Esophagus squamous epithelium (tissue), 5 donors: ENCODE data around the gene CMTM1. TPM values are rescaled to one million over a fixed set of nuclear protein-coding genes. Genes with fewer than 3 reads are reported as not detected.

ENCODE experiments used
- DNase-seq: peaks from one replicate; lab custom pipeline; 2025; lab: John Stamatoyannopoulos, UW
- H3K27ac ChIP-seq, 4 donors: fragments of 200-600 bp; sonication (generic); one replicate each; pipeline ENCODE4 v1.5.1; 2016 to 2019; ENCODE audit warnings: mild to moderate bottlenecking in 1 of 4
- H3K27me3 ChIP-seq, 4 donors: fragments of 200-600 bp; sonication (generic); 1 replicate in 3 of 4; 2 replicates in 1 of 4; pipeline versions ENCODE4 v1.5.1 to v1.6.0; 2017 to 2021; ENCODE audit warnings: antibody characterized with exemption in 1 of 4
- H3K36me3 ChIP-seq, 3 donors: fragments of 200-600 bp; sonication (generic); one replicate each; pipeline ENCODE4 v1.5.1; 2016 to 2019
- H3K4me1 ChIP-seq, 3 donors: fragments of 200-600 bp; sonication (generic); one replicate each; pipeline ENCODE4 v1.5.1; 2017 to 2019
- H3K4me3 ChIP-seq, 4 donors: fragments of 200-600 bp; sonication (generic); 1 replicate in 3 of 4; 2 replicates in 1 of 4; pipeline ENCODE4 v1.5.1; 2016 to 2019; ENCODE audit warnings: mild to moderate bottlenecking in 2 of 4, moderate library complexity in 1 of 4
- H3K9me3 ChIP-seq, 3 donors: fragments of 200-600 bp; sonication (generic); one replicate each; pipeline ENCODE4 v1.5.1; 2016 to 2019
- POLR2A ChIP-seq, 4 donors: fragments of 450-650 bp; IDR thresholded peaks; one replicate each; pipeline ENCODE4 v1.6.1; 2017; ENCODE audit warnings: antibody characterized with exemption in 4 of 4, mild to moderate bottlenecking in 4 of 4, moderate library complexity in 3 of 4
- WGBS, 2 donors: methylation state at CpG; one replicate each; pipeline ENCODE4 v1.1.5; 2018; 5-methylcytosine and 5-hydroxymethylcytosine counted together
- intact Hi-C: fragments of 100-400 bp; cut with DNase I; formaldehyde crosslinking; loops from one replicate; pipeline ENCODE4 v1.15.0; 2022
- total RNA-seq, 4 donors: library from RNA; depleted of rRNA; stranded (reverse); fragments of >200 nt; gene quantifications; one replicate each; pipeline ENCODE4 v1.1.0, GENCODE V29; 2016
- TF ChIP-seq, protein P1 (sequence below), 6 experiments: fragments of 450-650 bp in 4 of 6; fragments of 200-600 bp in 2 of 6; sonication (generic) in 2 of 6; IDR thresholded peaks; one replicate each; pipeline ENCODE4 v1.5.1; 2016 to 2019; ENCODE audit warnings: antibody characterized with exemption in 6 of 6, mild to moderate bottlenecking in 4 of 6, moderate library complexity in 4 of 6
- donor health status: DM: yes; HTN: yes; CAD: no.

Gene CMTM1
- total RNA-seq, 4 donors from 2014 or later, result 1.3 to 1.5 TPM; not detected in 2

GRCh38 chr16:66603537-66604375 lies 37.5 kb downstream of the CMTM1 start:
- no peak for DNase-seq
- 10 to 11% methylated on average over 28 to 32 of the region's 32 CpGs for WGBS, 2 donors
- Histone ChIP-seq H3K9me3 (no peaks in the 10 kb centered on the region), H3K4me3 (peak overlapping the region; percentile 51 to 87 (median 66)), H3K36me3 (peaks cover 0 to under 1% (median 0%) of the 10 kb centered on the region in 3 donors), H3K27me3 (peaks cover 0 to 10% (median 0%) of the 10 kb centered on the region in 4 donors), H3K27ac (peak overlapping the region; percentile 76 to 91 (median 84)), H3K4me1 (peaks cover 21 to 50% (median 29%) of the 10 kb centered on the region in 3 donors)
- no peak for TF ChIP-seq POLR2A (IDR thresholded peaks at IDR 0.05)
- TF ChIP-seq, protein P1, sequence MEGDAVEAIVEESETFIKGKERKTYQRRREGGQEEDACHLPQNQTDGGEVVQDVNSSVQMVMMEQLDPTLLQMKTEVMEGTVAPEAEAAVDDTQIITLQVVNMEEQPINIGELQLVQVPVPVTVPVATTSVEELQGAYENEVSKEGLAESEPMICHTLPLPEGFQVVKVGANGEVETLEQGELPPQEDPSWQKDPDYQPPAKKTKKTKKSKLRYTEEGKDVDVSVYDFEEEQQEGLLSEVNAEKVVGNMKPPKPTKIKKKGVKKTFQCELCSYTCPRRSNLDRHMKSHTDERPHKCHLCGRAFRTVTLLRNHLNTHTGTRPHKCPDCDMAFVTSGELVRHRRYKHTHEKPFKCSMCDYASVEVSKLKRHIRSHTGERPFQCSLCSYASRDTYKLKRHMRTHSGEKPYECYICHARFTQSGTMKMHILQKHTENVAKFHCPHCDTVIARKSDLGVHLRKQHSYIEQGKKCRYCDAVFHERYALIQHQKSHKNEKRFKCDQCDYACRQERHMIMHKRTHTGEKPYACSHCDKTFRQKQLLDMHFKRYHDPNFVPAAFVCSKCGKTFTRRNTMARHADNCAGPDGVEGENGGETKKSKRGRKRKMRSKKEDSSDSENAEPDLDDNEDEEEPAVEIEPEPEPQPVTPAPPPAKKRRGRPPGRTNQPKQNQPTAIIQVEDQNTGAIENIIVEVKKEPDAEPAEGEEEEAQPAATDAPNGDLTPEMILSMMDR (IDR thresholded peaks at IDR 0.05), result no peak
- intact Hi-C loops, result loop anchor here (10.0 kb wide), 2 partner anchors 129 to 261 kb away; no protein-coding TSS in a partner anchor

- Histone ChIP-seq H3K4me3 (peak within 1 kb of the TSS; percentile 51 to 87 (median 66)), H3K36me3 (peaks cover 0 to 9% (median 5%) of the 10 kb centered on the region in 3 donors), H3K27ac (peak within 1 kb of the TSS; percentile 76 to 91 (median 84)), H3K4me1 (peaks cover 21 to 56% (median 33%) of the 10 kb centered on the region in 3 donors), H3K27me3 (peaks cover 0 to 10% (median 0%) of the 10 kb centered on the region in 4 donors), H3K9me3 (no peaks in the 10 kb centered on the region)
- WGBS, 2 donors, result 0% methylated on average over 9 to 13 of the region's 96 CpGs
- no peak for TF ChIP-seq POLR2A (IDR thresholded peaks at IDR 0.05)
- TF ChIP-seq, protein P1 (IDR thresholded peaks at IDR 0.05), result peak; percentile 56 to 85 (median 74)
- intact Hi-C loops, result loop anchor here (10.0 kb wide), 2 partner anchors 130 to 260 kb away; no protein-coding TSS in a partner anchor
- DNase-seq, result no peak
Measured at GRCh38 chr16:66604376-66605176, 38.3 kb downstream of the CMTM1 start, which contains the start of gene CMTM3. CMTM3 (plus strand) TSS chr16:66604704; CDS start chr16:66604806, 102 bp downstream.

- TF ChIP-seq, protein P1 (IDR thresholded peaks at IDR 0.05), result peak in 1 of 6 experiments; percentile 16
- no peak for TF ChIP-seq POLR2A (IDR thresholded peaks at IDR 0.05)
- H3K27me3 ChIP-seq, result peaks cover 0 to 10% (median 0%) of the 10 kb centered on the region in 4 donors
- intact Hi-C loops, result loop anchor here (10.0 kb wide), 2 partner anchors 131 to 259 kb away; no protein-coding TSS in a partner anchor
- no peaks in the 10 kb centered on the region for H3K9me3 ChIP-seq
- H3K4me1 ChIP-seq, result peaks cover 21 to 56% (median 33%) of the 10 kb centered on the region in 3 donors
- H3K36me3 ChIP-seq, result peaks cover 7 to 17% (median 11%) of the 10 kb centered on the region in 3 donors
- WGBS, 2 donors, result 20% methylated on average over 1 of the region's 61 CpGs; no CpG with 5 or more reads in 1 of the 2 donors
- peak overlapping the region; percentile 51 to 87 (median 66) for H3K4me3 ChIP-seq
- DNase-seq, result no peak
- peak overlapping the region; percentile 76 to 91 (median 84) for H3K27ac ChIP-seq
Measured at GRCh38 chr16:66605177-66605978, 39.1 kb downstream of the CMTM1 start.

DNA sequence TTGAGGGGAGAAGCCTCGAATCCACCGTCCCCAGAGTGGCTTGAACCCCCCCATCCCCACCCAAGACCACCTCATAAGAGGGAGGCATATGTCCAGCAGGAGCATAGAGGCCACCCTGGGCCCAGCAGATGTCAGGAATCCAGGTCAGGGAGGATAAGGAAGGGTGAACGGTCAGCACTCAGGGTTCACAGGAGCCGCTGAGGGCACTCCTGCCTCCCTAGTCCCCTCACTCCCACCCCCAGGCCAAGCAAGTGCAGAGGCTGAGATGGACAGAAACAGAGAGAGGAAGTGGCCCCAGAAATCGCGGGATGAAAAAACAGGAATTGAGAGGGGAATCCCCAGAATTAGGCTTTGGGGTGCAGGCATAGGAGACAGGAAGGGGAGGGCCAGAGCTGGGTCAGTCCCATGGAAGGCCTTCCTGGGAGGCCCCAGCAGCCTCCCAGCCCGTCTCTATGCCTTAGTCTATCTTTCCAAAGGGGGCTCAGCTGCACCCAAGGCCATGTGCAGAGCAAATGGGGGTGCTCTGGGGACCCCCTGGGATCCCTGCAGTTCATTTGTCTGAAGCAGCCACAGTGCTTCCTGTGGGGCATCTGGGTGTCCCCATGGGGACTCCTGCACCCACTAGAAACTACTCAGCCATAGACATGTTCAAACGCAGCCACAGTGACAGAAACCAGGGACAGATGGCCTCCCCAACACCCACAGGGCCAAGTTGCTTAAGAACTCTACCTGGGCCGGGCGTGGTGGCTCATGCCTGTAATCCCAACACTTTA lies 39.9 kb downstream of the CMTM1 start:
- Histone ChIP-seq H3K4me1 (peaks cover 21 to 56% (median 33%) of the 10 kb centered on the region in 3 donors), H3K36me3 (peaks cover 8 to 25% (median 12%) of the 10 kb centered on the region in 3 donors), H3K27me3 (peaks cover 0 to 10% (median 0%) of the 10 kb centered on the region in 4 donors), H3K9me3 (no peaks in the 10 kb centered on the region), H3K4me3 (peak overlapping the region in 3 of 4 donors; percentile 53 to 87 (median 79)), H3K27ac (peak overlapping the region; percentile 76 to 91 (median 84))
- intact Hi-C loops, result loop anchor here (10.0 kb wide), 2 partner anchors 131 to 259 kb away; no protein-coding TSS in a partner anchor
- no peak for DNase-seq
- 34 to 45% methylated on average over 5 to 8 of the region's 10 CpGs for WGBS, 2 donors
- TF ChIP-seq, protein P1 (IDR thresholded peaks at IDR 0.05), result no peak
- TF ChIP-seq POLR2A (IDR thresholded peaks at IDR 0.05), result no peak
